Peyer's patch (tissue), 4 donors: Measurements from ENCODE around the gene TMEM88. TPM values are rescaled to one million over a fixed set of nuclear protein-coding genes. Genes with fewer than 3 reads are reported as not detected.
"Not testable (repeated sequence)": the region's sequence is repeated elsewhere in the genome, so short reads cannot be mapped to it uniquely, and the experiment has no call there.

Experiments
- DNase-seq, 3 donors: peaks; one replicate each; pipeline ENCODE4 v3.0.0-alpha.2; 2017 to 2019
- H3K27ac ChIP-seq, 4 donors: fragments of 200-600 bp; sonication (generic); one replicate each; pipeline ENCODE4 v1.5.1; 2016 to 2019
- H3K27me3 ChIP-seq, 2 donors: fragments of 200-600 bp; sonication (generic); one replicate each; pipeline ENCODE4 v1.5.1; 2019
- H3K36me3 ChIP-seq, 3 donors: fragments of 200-600 bp; sonication (generic); one replicate each; pipeline ENCODE4 v1.5.1; 2016 to 2019
- H3K4me1 ChIP-seq, 4 donors: fragments of 200-600 bp; sonication (generic); one replicate each; pipeline ENCODE4 v1.5.1; 2016 to 2019
- H3K4me3 ChIP-seq, 4 donors: fragments of 200-600 bp; sonication (generic); 1 replicate in 3 of 4; 2 replicates in 1 of 4; pipeline ENCODE4 v1.5.1; 2016 to 2019; ENCODE audit warnings: mild to moderate bottlenecking in 1 of 4
- H3K9me3 ChIP-seq, 4 donors: fragments of 200-600 bp; sonication (generic); one replicate each; pipeline ENCODE4 v1.5.1; 2016 to 2019; ENCODE audit warnings: mild to moderate bottlenecking in 1 of 4
- CTCF ChIP-seq, 6 experiments: fragments of 450-650 bp in 4 of 6; fragments of 200-600 bp in 2 of 6; sonication (generic) in 1 of 6; IDR thresholded peaks; one replicate each; pipeline ENCODE4 v1.5.1; 2017 to 2019; ENCODE audit warnings: antibody characterized with exemption in 6 of 6, mild to moderate bottlenecking in 3 of 6, moderate library complexity in 1 of 6
- POLR2A ChIP-seq, 2 donors: fragments of 450-650 bp; IDR thresholded peaks; one replicate each; pipeline ENCODE4 v1.5.1; 2017; ENCODE audit warnings: antibody characterized with exemption in 2 of 2, mild to moderate bottlenecking in 2 of 2, moderate library complexity in 2 of 2
- total RNA-seq, 4 donors: library from RNA; depleted of rRNA; stranded (reverse); fragments of >200 nt; gene quantifications; one replicate each; pipeline ENCODE4 v1.1.0, GENCODE V29; 2016

TMEM88 gene
- 10 to 100 TPM in 3 of 4 donors, 1 to 10 TPM in 1; 3.4 to 29.7 (median 12.9) TPM for total RNA-seq

GRCh38 chr17:7854851-7855659, at the start of gene TMEM88:
TSS of gene TMEM88 (plus strand) at chr17:7855066. CDS start at chr17:7855075, 9 bp downstream.
- Histone ChIP-seq H3K36me3 (peaks cover 0 to 50% (median 0%) of the 10 kb centered on the region in 3 donors), H3K27me3 (no peaks in the 10 kb centered on the region), H3K27ac (peak within 1 kb of the TSS in 3 of 4 donors; percentile 88 to 94 (median 92)), H3K4me1 (peaks cover 10 to 53% (median 20%) of the 10 kb centered on the region in 4 donors), H3K9me3 (no peaks in the 10 kb centered on the region), H3K4me3 (peak within 1 kb of the TSS in 2 of 4 donors; percentile 70 to 77)
- peak in 1 of 3 donors; percentile 52 for DNase-seq
- TF ChIP-seq CTCF (IDR thresholded peaks at IDR 0.05) (no peak), POLR2A (IDR thresholded peaks at IDR 0.05) (no peak)

- Histone ChIP-seq H3K4me3 (no peak overlapping the region), H3K36me3 (no peaks in the 10 kb centered on the region), H3K9me3 (no peaks in the 10 kb centered on the region), H3K27me3 (no peaks in the 10 kb centered on the region), H3K27ac (no peak overlapping the region), H3K4me1 (no peaks in the 10 kb centered on the region)
- DNase-seq: no peak
- TF ChIP-seq CTCF (IDR thresholded peaks at IDR 0.05): no peak
- no peak for TF ChIP-seq POLR2A (IDR thresholded peaks at IDR 0.05)
These were observed 48.3 kb upstream of the TMEM88 start for GRCh38 chr17:7806587-7806986.

- no peaks in the 10 kb centered on the region for H3K27me3 ChIP-seq
- H3K4me1 ChIP-seq: no peaks in the 10 kb centered on the region
- TF ChIP-seq POLR2A (IDR thresholded peaks at IDR 0.05) (no peak), CTCF (IDR thresholded peaks at IDR 0.05) (no peak)
- H3K9me3 ChIP-seq: no peaks in the 10 kb centered on the region
- H3K36me3 ChIP-seq: no peaks in the 10 kb centered on the region
- H3K27ac ChIP-seq: no peak overlapping the region
- no peak overlapping the region for H3K4me3 ChIP-seq
- no peak for DNase-seq
These were observed 47.7 kb upstream of the TMEM88 start for GRCh38 chr17:7807206-7807605.

GRCh38 chr17:7809086-7809790, 45.6 kb upstream of the TMEM88 start:
- Histone ChIP-seq H3K36me3 (no peaks in the 10 kb centered on the region), H3K27me3 (no peaks in the 10 kb centered on the region), H3K9me3 (no peaks in the 10 kb centered on the region), H3K4me1 (no peaks in the 10 kb centered on the region), H3K27ac (no peak overlapping the region), H3K4me3 (no peak overlapping the region)
- DNase-seq: no peak
- no peak for TF ChIP-seq CTCF (IDR thresholded peaks at IDR 0.05)
- no peak for TF ChIP-seq POLR2A (IDR thresholded peaks at IDR 0.05)

GRCh38 chr17:7809791-7810343, 45.0 kb upstream of the TMEM88 start:
- not testable (repeated sequence) for H3K9me3 ChIP-seq, H3K27ac ChIP-seq, H3K4me1 ChIP-seq, H3K36me3 ChIP-seq, DNase-seq, H3K4me3 ChIP-seq, H3K27me3 ChIP-seq

GRCh38 chr17:7811251-7811650, 43.6 kb upstream of the TMEM88 start:
- no peaks in the 10 kb centered on the region for H3K9me3 ChIP-seq
- H3K4me3 ChIP-seq: no peak overlapping the region
- no peak overlapping the region for H3K27ac ChIP-seq
- no peaks in the 10 kb centered on the region for H3K27me3 ChIP-seq
- H3K4me1 ChIP-seq: no peaks in the 10 kb centered on the region
- no peaks in the 10 kb centered on the region for H3K36me3 ChIP-seq
- DNase-seq: no peak
- TF ChIP-seq POLR2A (IDR thresholded peaks at IDR 0.05) (no peak), CTCF (IDR thresholded peaks at IDR 0.05) (no peak)
